ENCODE data around the gene CYP39A1.

The CYP39A1 gene

DNA sequence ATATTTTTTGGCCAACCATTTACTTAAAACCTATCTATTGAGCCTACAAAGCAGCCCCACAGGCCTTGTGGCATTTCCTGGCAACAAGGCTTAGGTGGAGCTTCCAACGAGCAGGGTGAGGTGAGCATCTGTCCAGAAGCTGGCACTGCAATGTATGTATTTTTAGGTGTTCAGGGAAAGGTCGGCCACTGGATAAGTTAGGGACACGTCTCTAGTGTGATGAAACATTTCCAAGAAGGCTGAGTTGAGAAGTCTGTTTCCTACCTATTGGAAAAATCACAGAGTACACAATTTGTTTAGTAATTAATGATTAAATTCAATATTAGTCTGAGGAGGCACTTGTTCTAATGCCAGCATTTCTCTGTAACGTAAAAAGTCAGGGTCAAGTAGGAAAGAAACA is 143.6 kb downstream of the CYP39A1 start:
- DNase-seq: no peak

DNA sequence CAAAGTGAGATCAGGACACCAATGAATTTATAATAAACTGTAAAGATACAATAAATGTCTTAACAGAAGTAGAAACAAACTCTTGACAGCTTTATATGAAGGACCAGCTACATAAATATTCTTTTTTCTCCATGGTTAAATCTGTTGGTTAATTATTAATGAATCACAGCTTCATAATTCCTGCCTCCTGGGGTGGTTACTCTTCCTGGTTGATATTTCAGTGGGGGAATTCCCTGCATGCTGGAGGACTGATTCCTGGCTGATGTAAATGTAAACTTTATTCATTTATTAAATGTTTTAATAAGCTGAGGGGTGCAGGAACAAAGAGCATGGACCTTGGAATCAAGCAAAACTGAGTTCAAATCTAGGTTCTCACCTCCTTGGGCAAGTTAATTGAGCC is 145.2 kb downstream of the CYP39A1 start:
- DNase-seq: no peak

DNA sequence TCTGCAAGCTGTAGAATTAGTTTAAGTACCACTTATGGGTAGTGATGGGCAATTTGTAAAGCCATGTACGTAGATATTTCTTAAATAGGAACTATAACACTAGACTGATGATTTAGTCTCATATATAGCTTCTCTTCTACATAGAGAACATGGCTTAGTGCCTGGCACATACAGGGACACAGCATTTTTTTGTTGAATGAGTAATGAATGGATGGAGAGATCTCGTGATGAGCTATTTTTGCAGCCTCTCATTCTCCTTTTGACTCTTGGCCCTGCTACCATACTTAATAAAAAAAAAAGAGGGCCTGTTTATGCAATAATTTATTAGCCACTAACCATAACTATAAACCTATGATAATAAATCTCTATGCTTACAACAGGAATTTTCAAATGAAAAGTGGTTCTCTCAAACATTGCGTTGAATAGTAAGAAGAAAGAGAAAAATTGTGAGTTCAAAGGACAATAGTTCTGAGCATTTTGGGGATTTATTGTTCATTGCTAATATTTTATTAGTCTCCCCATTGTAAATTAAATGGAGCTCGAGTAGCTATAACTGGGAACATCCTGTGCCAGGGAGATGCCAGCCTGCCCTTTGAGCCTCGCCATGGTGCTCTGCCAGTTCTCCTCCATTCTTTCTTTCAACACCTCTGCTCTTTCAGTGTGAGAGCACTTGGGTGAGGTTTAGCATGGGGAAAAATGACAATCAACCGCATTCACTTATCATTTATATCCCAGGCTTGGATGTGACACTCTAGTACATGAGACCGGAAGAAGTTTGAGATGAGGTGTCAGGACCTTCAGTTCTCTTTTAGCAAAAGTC is 146.7 kb downstream of the CYP39A1 start:
- no peak for DNase-seq

DNA sequence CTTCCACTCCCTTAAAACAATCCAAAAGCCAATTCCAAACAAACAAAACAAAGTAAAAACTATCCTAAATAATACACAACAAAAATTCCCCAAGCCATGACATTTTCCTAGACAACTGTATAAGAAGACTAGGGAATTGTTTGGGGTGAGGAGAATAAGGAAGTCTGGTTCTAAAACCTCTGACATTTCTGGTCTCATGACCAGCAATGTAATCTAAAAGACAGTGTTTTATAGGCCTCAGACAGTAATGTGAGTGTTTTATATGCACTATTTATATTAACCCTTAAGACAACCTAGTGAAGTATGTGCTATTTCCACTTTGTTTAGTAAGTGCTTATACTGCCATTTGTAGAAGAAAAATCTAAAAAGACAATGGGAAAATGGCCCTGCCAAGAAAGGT is 148.4 kb downstream of the CYP39A1 start:
- no peak for DNase-seq

DNA sequence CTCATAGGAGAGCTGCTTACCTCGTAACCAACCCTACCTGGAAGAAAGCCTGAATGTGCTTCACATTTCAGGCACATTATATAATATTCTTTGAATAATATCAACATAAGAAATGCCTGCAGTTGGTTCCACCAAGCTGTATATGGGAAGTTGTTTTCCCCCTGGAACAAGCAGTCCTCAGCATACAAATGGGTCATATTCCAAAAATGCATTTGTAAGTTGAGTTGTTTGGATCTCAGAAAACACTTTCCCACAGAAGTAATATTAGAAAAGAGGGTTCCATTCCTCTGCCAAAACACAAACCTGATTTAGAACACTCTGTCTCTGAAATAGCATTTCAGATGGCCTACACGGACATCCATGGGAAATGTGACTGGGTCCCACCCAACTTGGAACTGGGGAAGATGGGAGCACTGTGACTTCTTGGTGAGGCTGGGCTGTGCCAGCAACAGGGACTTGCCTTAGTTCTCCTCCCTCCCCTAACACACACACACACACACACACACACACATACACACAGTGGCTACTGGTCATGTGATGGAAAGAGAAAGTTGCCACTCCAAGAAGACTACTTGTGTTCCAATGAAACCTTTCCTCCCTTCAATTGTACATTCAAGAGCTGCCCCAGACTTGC is 150.0 kb downstream of the CYP39A1 start:
- no peak for DNase-seq

DNA sequence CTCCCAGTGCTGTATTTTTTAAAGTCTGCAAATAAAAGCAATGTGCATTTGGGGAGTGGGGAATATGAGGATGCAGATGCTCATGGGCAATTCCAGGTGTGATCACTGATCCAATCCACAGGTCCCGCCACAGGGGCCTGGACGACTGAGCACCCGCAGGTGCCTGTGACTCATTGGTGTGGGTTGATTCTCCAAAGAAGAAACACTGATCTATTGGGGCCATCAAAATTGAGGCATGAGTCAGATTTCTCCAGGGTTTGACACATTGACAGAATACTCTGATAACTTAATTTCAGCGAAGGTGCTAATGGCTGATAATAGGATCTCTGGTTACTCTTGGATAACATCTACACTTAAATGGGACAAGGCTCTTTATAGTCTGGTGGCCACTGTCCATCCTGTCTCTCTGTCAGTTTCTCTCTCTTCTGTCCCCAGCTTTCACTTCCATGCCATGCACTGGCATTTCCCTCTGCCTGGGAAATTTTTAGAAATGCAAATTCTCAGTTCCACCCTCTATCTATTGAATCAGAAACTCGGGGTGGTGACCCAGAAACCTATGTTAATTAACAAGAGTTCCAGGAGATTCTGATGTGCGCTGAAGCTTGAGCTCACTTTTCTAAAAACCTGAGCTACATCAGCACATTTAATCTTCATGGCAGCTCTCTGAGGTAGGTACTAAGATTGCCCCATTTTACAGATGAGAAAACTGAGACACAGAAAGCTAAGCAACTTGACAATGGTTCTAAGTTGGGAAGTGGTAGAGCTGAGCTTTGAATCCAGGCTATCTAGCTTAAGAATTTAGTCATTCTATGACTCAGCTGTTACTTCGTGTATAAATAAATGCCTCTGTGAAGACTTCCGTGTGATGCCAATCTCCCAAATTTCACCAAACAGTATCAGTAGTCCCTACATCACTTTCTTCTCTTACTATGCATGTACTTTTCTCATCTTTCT is 151.2 kb downstream of the CYP39A1 start:
- DNase-seq: no peak

DNA sequence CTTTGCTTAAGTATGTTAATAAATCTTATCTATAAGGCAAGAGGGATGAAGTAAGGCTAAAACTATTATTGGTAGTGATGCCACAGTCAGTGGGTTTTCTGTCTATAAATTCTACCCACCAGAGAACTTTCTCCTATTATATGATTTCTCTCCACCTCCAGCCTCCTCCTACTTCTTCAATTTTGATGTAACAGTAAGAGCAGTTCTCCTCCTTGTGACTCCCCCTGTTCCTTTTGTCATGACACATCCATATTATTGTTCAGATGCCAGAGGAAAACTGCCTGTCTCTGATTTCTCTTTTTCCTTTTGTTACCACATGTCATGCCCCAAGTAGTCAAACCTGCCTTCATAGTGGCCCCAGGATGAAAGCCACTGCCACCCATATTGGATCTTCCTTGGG is 152.2 kb downstream of the CYP39A1 start:
- DNase-seq: no peak
